Keratinocyte (primary cell): ENCODE results near the gene NKD1. TPM values are rescaled to one million over a fixed set of nuclear protein-coding genes. Genes with fewer than 3 reads are reported as not detected.

Experiments
- DNase-seq: peaks from one replicate; pipeline ENCODE4 v3.0.0-alpha.2; 2011; ENCODE audit warnings: low read depth, missing footprints, low spot score
- FAIRE-seq: peaks from 2 replicates; lab custom pipeline; 2011; peaks lifted over from hg19 to GRCh38; lab: Jason Lieb, UNC
- H2AFZ ChIP-seq: 2 replicates; pipeline ENCODE4 v1.6.0; 2012; ENCODE audit warnings: low read length, control low read depth, inconsistent platforms; ENCODE audit not compliant: control insufficient read depth
- H3K27ac ChIP-seq: 2 replicates; pipeline ENCODE4 v1.5.1; 2011; ENCODE audit warnings: low read length; ENCODE audit not compliant: control insufficient read depth, insufficient read depth
- H3K27me3 ChIP-seq: 3 replicates; pipeline ENCODE4 v1.6.0; 2011; ENCODE audit warnings: low read length; ENCODE audit not compliant: control insufficient read depth, insufficient read depth; ENCODE audit errors: extremely low read depth
- H3K36me3 ChIP-seq, 2 experiments: 2 replicates in 1 of 2; 3 replicates in 1 of 2; pipeline ENCODE4 v1.5.1; 2011; ENCODE audit warnings: low read length in 2 of 2, mild to moderate bottlenecking in 1 of 2; ENCODE audit not compliant: control insufficient read depth in 2 of 2, insufficient read depth in 2 of 2; ENCODE audit errors: extremely low read depth in 1 of 2
- H3K4me1 ChIP-seq: 3 replicates; pipeline ENCODE4 v1.5.1; 2011; ENCODE audit warnings: low read length; ENCODE audit not compliant: control insufficient read depth, insufficient read depth; ENCODE audit errors: extremely low read depth
- H3K4me2 ChIP-seq: 3 replicates; pipeline ENCODE4 v1.6.0; 2011; ENCODE audit warnings: low read depth, low read length; ENCODE audit not compliant: control insufficient read depth, insufficient read depth; ENCODE audit errors: extremely low read depth
- H3K4me3 ChIP-seq, 3 experiments: fragments of 200-600 bp in 1 of 3; sonication (generic) in 1 of 3; 2 replicates in 2 of 3; 3 replicates in 1 of 3; pipeline ENCODE4 v1.5.1; 2011 to 2016; ENCODE audit warnings: low read length in 3 of 3, mild to moderate bottlenecking in 3 of 3, control low read depth in 2 of 3, inconsistent platforms in 1 of 3, low read depth in 1 of 3, mixed read lengths in 1 of 3, mixed run types in 1 of 3, moderate library complexity in 1 of 3; ENCODE audit not compliant: control insufficient read depth in 2 of 3, insufficient read depth in 2 of 3; ENCODE audit errors: extremely low read depth in 1 of 3
- H3K79me2 ChIP-seq: 2 replicates; pipeline ENCODE4 v1.6.0; 2012; ENCODE audit warnings: low read length; ENCODE audit not compliant: control insufficient read depth, insufficient read depth
- H3K9ac ChIP-seq: 3 replicates; pipeline ENCODE4 v1.6.0; 2011; ENCODE audit warnings: low read length; ENCODE audit not compliant: control insufficient read depth, insufficient read depth; ENCODE audit errors: extremely low read depth
- H3K9me1 ChIP-seq: 3 replicates; pipeline ENCODE4 v1.6.0; 2011; ENCODE audit warnings: low read length; ENCODE audit not compliant: control insufficient read depth, insufficient read depth; ENCODE audit errors: extremely low read depth
- H3K9me3 ChIP-seq: 2 replicates; pipeline ENCODE4 v1.5.1; 2012; ENCODE audit warnings: low read depth, low read length; ENCODE audit not compliant: control insufficient read depth
- H4K20me1 ChIP-seq: 3 replicates; pipeline ENCODE4 v1.6.0; 2011; ENCODE audit warnings: low read length; ENCODE audit not compliant: control insufficient read depth, insufficient read depth; ENCODE audit errors: extremely low read depth
- CTCF ChIP-seq, 3 experiments: IDR thresholded peaks in 1 of 3; conservative IDR thresholded peaks in 1 of 3; optimal IDR thresholded peaks in 1 of 3; 2 replicates in 2 of 3; 3 replicates in 1 of 3; pipeline versions ENCODE3 to v1.5.1; 2011; ENCODE audit warnings: low read length in 3 of 3, mild to moderate bottlenecking in 3 of 3, moderate library complexity in 2 of 3, control low read depth in 1 of 3, inconsistent platforms in 1 of 3; ENCODE audit not compliant: insufficient read depth in 2 of 3; ENCODE audit errors: extremely low read depth in 1 of 3
- EZH2 ChIP-seq: IDR thresholded peaks from one replicate; pipeline ENCODE4 v1.6.1; 2012; ENCODE audit warnings: inconsistent platforms, mild to moderate bottlenecking, low read length, moderate library complexity
- dilution Hi-C: fragments of 300-500 bp; cut with MboI; formaldehyde crosslinking; loops from one replicate; pipeline ENCODE4 v1.7.0; 2020; ENCODE audit warnings: low sequenced_read_pairs; ENCODE audit not compliant: extremely low pct_ligation_motif_present
- polyA plus RNA-seq, 5 experiments: library from polyadenylated mRNA; depleted of rRNA in 3 of 5; stranded (reverse) in 3 of 5; stranded (forward) in 1 of 5; unstranded in 1 of 5; fragments of >200 nt; gene quantifications; 1 replicate in 1 of 5; 2 replicates in 3 of 5; 3 replicates in 1 of 5; pipeline versions ENCODE4 v1.2.1 to v1.2.3, GENCODE V29; 2011 to 2012; ENCODE audit warnings: missing spikeins in 2 of 5, low read depth in 1 of 5, low replicate concordance in 1 of 5

NKD1 gene
- polyA plus RNA-seq, 1 donor (not counting 4 experiments of a cell fraction or from before 2014, with no cell fraction given): 0.62 TPM

GRCh38 chr16:50678531-50678930, 130.3 kb downstream of the NKD1 start:
- H3K9ac ChIP-seq: no peak overlapping the region
- no peaks in the 10 kb centered on the region for H3K27me3 ChIP-seq
- no peak for TF ChIP-seq EZH2
- TF ChIP-seq CTCF (optimal IDR thresholded peaks at IDR 0.05 in 1 of 3, IDR thresholded peaks at IDR 0.05 in 1 of 3, conservative IDR thresholded peaks at IDR 0.05 in 1 of 3; ENCODE audit: extremely low read depth in 1 of 3, insufficient read depth in 2 of 3, low read length in 3 of 3): no peak
- no peaks in the 10 kb centered on the region for H4K20me1 ChIP-seq
- no peaks in the 10 kb centered on the region for H3K9me1 ChIP-seq
- H3K9me3 ChIP-seq: peaks cover 3% of the 10 kb centered on the region
- no peaks in the 10 kb centered on the region for H3K79me2 ChIP-seq
- no peaks in the 10 kb centered on the region for H3K4me1 ChIP-seq
- H3K27ac ChIP-seq: no peak overlapping the region
- no peak overlapping the region for H3K4me2 ChIP-seq
- FAIRE-seq: no peak
- H2AFZ ChIP-seq: no peak overlapping the region
- dilution Hi-C loops: no loop called here
- no peak for DNase-seq
- no peaks in the 10 kb centered on the region for H3K36me3 ChIP-seq
- no peak overlapping the region for H3K4me3 ChIP-seq

DNA sequence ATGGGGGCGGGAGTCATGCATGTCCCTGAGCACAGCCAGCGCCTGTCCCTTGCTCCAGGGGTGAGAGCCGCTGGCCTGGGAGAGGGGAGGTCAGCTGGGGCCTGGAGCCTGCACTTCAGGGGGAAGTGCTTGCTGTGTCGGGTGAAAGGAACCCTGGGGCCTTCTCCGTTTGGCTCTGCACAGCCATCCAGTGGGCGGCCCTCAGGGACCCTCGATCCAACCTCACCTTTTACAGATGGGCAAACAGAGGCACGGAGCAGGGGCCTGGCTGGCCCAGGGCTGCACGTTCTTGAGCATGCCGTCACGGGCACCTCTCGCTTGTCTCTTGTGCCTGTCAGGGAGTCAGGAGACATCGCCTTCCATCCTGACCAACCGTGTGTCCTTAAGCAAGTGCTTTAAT, 131.1 kb downstream of the NKD1 start:
- TF ChIP-seq CTCF (optimal IDR thresholded peaks at IDR 0.05 in 1 of 3, IDR thresholded peaks at IDR 0.05 in 1 of 3, conservative IDR thresholded peaks at IDR 0.05 in 1 of 3; ENCODE audit: extremely low read depth in 1 of 3, insufficient read depth in 2 of 3, low read length in 3 of 3) (no peak), EZH2 (no peak)
- FAIRE-seq (no peak), DNase-seq (no peak)
- H2AFZ ChIP-seq: no peak overlapping the region
- no peaks in the 10 kb centered on the region for H3K9me3 ChIP-seq
- no peak overlapping the region for H3K4me2 ChIP-seq
- dilution Hi-C loops: no loop called here
- no peak overlapping the region for H3K27ac ChIP-seq
- no peaks in the 10 kb centered on the region for H3K36me3 ChIP-seq
- H3K4me3 ChIP-seq: no peak overlapping the region
- no peaks in the 10 kb centered on the region for H3K4me1 ChIP-seq
- no peaks in the 10 kb centered on the region for H3K79me2 ChIP-seq
- no peaks in the 10 kb centered on the region for H4K20me1 ChIP-seq
- H3K27me3 ChIP-seq: no peaks in the 10 kb centered on the region
- H3K9me1 ChIP-seq: no peaks in the 10 kb centered on the region
- H3K9ac ChIP-seq: no peak overlapping the region
